Activated CD8-positive, alpha-beta memory T cell treated with anti-CD3 and anti-CD28 coated beads for 36 hours (primary cell): Measurements from ENCODE around the gene GSTT2. TPM values are rescaled to one million over a fixed set of nuclear protein-coding genes. Genes with fewer than 3 reads are reported as not detected.
"Not testable (repeated sequence)": the region's sequence is repeated elsewhere in the genome, so short reads cannot be mapped to it uniquely, and the experiment has no call there.

Experiments
- CTCF ChIA-PET: fragments of 350-600 bp; sonication (Branson Sonifier 250); formaldehyde crosslinking; loops from one replicate; lab custom pipeline; 2021; ENCODE audit warnings: antibody characterized with exemption; lab: Charles Lee
- POLR2A ChIA-PET: fragments of 350-600 bp; sonication (Branson Sonifier 250); formaldehyde crosslinking; loops from one replicate; lab custom pipeline; 2021; ENCODE audit warnings: antibody characterized with exemption; lab: Charles Lee
- total RNA-seq, 2 experiments: library from RNA; stranded (reverse); gene quantifications; one replicate each; pipeline ENCODE4 v1.2.3, GENCODE V29; 2021

Gene GSTT2
- not detected for total RNA-seq

DNA sequence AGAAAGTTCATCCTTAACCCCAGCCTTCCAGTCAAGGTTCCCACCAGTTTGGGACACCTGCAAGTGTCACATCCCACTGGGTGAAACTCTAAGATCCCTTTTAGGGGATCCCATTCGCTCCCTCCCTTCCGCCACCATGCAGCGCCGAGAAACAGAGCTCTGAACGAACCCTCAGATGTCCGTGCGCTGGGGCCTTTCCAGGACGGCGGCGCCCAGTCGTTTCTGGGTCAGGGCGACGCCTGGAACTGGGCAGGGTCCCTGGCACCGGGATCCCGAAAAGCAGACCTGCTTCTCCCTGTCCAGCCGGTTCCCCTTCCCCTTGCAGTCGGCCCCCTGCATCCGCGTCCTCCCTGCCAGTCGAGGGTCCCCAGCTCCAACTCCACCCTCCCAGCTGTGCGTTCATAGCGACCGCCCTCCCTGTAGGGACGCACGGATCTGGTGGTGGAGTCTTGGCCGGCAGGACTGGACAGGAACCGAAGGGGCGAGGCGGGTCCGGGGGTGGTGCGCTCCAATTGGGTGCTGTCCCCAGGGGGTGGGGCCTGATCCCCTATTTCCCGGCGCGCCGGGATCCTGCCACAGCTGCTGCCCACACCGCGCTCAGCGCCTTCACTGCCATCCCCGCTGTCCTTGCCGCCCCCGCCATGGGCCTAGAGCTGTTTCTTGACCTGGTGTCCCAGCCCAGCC, at the start of gene GSTT2:
TSS of gene GSTT2 (plus strand) at position 578 of the 684 bp plus-strand sequence.
- POLR2A ChIA-PET, CTCF ChIA-PET: not testable (repeated sequence)

DNA sequence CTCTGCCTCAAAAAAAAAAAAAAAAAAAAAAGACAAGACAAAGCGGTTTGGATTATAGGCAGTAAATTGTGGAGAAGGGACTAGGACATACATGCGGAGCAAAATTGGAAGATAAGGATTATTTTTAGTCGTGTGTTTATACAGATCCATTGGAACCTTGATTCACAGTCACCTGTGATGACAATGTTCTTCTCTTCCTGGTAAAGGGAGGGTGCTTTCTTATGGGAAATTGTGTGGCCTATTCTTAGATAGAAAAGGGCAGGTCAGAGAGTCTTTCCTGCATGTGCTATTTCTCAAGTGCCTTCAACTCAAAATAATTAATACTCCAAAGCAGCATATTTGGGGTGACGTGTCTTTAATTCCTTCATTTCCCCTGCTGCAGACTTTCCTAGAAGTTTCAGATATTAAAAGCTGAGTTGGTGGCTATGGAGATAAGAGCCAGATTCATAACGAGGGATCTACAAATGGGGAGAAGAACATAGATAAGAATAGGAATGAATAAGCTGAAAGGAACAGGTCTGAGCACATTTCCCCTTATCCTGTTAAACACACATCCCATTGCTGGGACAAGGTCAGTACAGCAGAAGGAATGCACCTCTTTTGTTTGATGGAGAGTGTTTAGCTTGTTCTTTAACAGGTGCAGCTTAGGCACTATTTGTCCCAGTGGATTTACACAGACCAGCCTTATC, 41.5 kb upstream of the GSTT2 start:
- POLR2A ChIA-PET: no interaction called here

GRCh38 chr22:23939017-23939357, 40.9 kb upstream of the GSTT2 start:
- POLR2A ChIA-PET: no interaction called here
- CTCF ChIA-PET: no interaction called here

More for the DNA sequence above, 41.5 kb upstream of the GSTT2 start:
- CTCF ChIA-PET: no interaction called here

- CTCF ChIA-PET, POLR2A ChIA-PET: not testable (repeated sequence)
Observed at GRCh38 chr22:23940166-23940565, 39.8 kb upstream of the GSTT2 start.

DNA sequence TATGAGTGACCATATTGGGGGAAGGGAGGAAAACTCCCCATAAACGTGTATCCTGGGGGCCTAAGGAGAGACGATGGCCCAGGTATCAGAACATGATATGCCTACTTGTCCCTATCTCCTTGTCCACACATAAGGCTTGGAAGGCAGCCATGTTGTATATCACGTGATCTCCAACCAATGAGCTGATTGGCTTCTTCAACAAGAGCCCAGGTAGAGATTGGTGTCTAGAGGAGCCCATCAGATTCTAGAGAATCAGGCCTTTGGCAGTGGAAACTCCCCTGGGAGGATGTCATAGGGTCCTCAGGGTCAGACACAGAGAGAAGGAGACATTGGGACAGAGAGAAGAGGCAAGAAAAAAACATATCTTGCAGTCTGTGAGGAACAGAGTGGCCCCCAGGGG, 32.5 kb upstream of the GSTT2 start:
- CTCF ChIA-PET, POLR2A ChIA-PET: not testable (repeated sequence)

DNA sequence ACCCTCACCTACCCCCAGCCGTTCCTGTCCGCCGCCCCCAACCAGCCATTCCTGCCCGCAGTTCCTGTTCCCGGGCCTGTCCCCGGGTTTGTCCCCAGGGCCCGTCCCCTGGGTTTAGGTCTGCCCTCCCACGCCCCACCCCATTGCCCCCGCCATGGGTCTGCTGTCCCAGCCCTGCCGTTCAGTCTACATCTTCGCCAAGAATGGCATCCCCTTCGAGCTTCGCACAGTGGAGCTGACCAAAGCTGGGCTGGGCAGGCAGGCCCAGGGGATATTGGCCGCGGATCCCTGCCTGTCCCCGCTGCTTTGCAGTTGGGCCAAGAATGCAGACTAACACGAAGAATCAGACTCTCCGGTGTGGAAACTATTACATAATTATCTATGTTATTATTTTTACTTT, 30.2 kb upstream of the GSTT2 start:
- POLR2A ChIA-PET, CTCF ChIA-PET: not testable (repeated sequence)

GRCh38 chr22:23951383-23951782, 28.6 kb upstream of the GSTT2 start:
- CTCF ChIA-PET, POLR2A ChIA-PET: not testable (repeated sequence)

DNA sequence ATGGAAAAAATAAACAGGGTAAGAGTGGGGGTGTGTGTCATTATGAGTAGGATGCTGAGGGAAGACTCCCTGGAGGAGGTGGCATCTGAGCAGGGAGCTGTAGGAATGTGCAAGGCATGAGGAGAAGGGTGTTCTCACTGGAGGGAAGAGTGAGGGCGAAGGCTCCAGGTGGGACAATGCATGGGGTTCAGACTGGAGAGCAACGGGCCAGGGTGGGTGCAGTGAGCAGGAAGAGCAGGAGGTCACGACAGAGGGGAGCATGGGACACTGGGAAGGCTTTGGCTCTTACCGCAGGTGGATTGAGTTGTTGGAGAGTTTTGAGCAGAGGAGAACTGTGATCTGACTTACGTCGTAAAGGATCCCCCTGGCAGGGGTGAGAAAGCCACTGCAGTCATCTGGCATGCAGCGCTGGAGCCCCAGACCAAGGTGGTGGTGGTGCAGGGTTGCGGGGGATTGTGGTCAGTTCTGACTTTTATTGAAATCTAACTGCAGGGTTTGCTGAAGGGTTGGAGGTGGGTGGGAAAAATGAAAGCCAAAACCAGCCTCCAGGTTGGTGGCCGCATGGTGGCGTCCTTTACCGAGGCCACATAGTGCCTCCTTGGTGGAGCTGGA, 27.0 kb upstream of the GSTT2 start:
- POLR2A ChIA-PET, CTCF ChIA-PET: not testable (repeated sequence)

DNA sequence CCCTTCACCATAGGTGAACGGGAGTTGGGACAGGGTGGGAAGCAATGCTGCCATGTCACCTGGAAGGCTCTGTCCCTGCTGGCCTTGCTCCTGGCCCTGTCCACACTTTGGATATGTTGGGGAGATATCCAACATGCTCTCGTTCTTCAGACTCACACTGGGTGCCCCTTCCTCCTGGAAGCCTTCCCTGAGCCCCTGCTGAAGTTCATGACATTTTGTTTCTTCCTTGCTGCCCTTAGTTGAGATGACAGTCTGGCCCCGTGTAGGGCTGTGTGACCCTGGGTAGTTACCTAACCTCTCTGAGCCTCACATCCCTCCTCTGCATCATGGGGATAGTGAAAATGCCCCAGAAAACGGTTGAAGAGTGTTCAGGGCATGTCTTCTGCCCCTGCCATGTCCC, 26.4 kb upstream of the GSTT2 start:
- POLR2A ChIA-PET, CTCF ChIA-PET: not testable (repeated sequence)

GRCh38 chr22:23954193-23954990, 25.5 kb upstream of the GSTT2 start:
- CTCF ChIA-PET, POLR2A ChIA-PET: not testable (repeated sequence)

- CTCF ChIA-PET, POLR2A ChIA-PET: not testable (repeated sequence)
Observed at GRCh38 chr22:23954991-23955305, 25.0 kb upstream of the GSTT2 start.

GRCh38 chr22:23955886-23956285, 24.0 kb upstream of the GSTT2 start:
- CTCF ChIA-PET: interaction anchor here (1.1 kb wide), 1 partner anchor 201 kb away, joined by 4 read pairs; no protein-coding TSS in a partner anchor
- POLR2A ChIA-PET: not testable (repeated sequence)

- POLR2A ChIA-PET: not testable (repeated sequence)
- CTCF ChIA-PET: interaction anchor here (1.1 kb wide), 1 partner anchor 201 kb away, joined by 4 read pairs; no protein-coding TSS in a partner anchor
Observed at GRCh38 chr22:23956301-23956900, 23.5 kb upstream of the GSTT2 start.

- CTCF ChIA-PET, POLR2A ChIA-PET: not testable (repeated sequence)
Observed at GRCh38 chr22:23961084-23961771, 18.7 kb upstream of the GSTT2 start, which contains the start of gene GSTT2B. TSS of gene GSTT2B (minus strand) at chr22:23961195. CDS start at chr22:23961131, 64 bp downstream.

GRCh38 chr22:23966094-23966493, 13.8 kb upstream of the GSTT2 start:
- POLR2A ChIA-PET, CTCF ChIA-PET: not testable (repeated sequence)

DNA sequence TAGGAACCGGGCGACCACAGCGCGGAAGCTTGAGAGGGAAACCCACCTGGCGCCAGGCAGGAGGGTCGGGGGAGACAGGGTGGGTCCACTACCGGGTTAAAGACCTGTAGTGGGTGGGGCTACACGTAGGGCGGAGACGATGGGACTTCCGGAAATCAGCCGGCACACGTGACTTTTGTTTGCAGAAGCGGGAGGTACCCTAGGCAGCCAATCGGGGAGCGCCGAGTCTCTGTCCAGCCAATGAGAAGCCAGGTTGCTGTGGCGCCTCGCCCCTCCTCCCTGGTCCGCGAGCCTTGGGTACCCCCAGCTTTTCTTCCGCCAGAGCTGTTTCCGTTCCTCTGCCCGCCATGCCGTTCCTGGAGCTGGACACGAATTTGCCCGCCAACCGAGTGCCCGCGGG, 13.4 kb upstream of the GSTT2 start, which contains the start of gene DDTL:
TSS of gene DDTL (plus strand) at position 321 of the 400 bp plus-strand sequence. CDS start at position 348, 27 bp downstream.
- CTCF ChIA-PET, POLR2A ChIA-PET: not testable (repeated sequence)

- POLR2A ChIA-PET: no interaction called here
- CTCF ChIA-PET: no interaction called here
Observed at GRCh38 chr22:23969071-23969470, 10.9 kb upstream of the GSTT2 start.

GRCh38 chr22:23970201-23970641, 9.7 kb upstream of the GSTT2 start:
- CTCF ChIA-PET: no interaction called here
- POLR2A ChIA-PET: no interaction called here
